Transverse colon (tissue), 4 donors: Measurements from ENCODE around the gene ATP8A1. TPM values are rescaled to one million over a fixed set of nuclear protein-coding genes. Genes with fewer than 3 reads are reported as not detected.

Experiments
- DNase-seq: peaks from one replicate; pipeline ENCODE4 v3.0.0-alpha.2; 2019
- H3K27ac ChIP-seq, 4 donors: fragments of 200-600 bp; sonication (generic); 2 replicates each; pipeline ENCODE4 v1.5.1; 2016 to 2018; ENCODE audit warnings: inconsistent platforms in 4 of 4
- H3K27me3 ChIP-seq: fragments of 200-600 bp; sonication (generic); 2 replicates; pipeline ENCODE4 v1.5.1; 2017; ENCODE audit warnings: inconsistent platforms
- H3K36me3 ChIP-seq, 4 donors: fragments of 200-600 bp; sonication (generic); 2 replicates each; pipeline ENCODE4 v1.5.1; 2017 to 2019; ENCODE audit warnings: inconsistent platforms in 4 of 4
- H3K4me1 ChIP-seq, 4 donors: fragments of 200-600 bp; sonication (generic); 2 replicates each; pipeline ENCODE4 v1.5.1; 2017 to 2020; ENCODE audit warnings: inconsistent platforms in 4 of 4
- H3K4me3 ChIP-seq, 4 donors: fragments of 200-600 bp; sonication (generic); 1 replicate in 1 of 4; 2 replicates in 3 of 4; pipeline versions ENCODE4 v1.5.1 to v1.6.1; 2017 to 2019; ENCODE audit warnings: inconsistent platforms in 4 of 4
- H3K9me3 ChIP-seq, 2 donors: fragments of 200-600 bp; sonication (generic); 2 replicates each; pipeline ENCODE4 v1.5.1; 2017 to 2019; ENCODE audit warnings: inconsistent platforms in 2 of 2
- CTCF ChIP-seq, 5 experiments: fragments of 200-600 bp in 3 of 5; fragments of 450-650 bp in 2 of 5; sonication (generic) in 3 of 5; IDR thresholded peaks; 1 replicate in 2 of 5; 2 replicates in 3 of 5; pipeline ENCODE4 v1.5.1; 2016 to 2017; ENCODE audit warnings: antibody characterized with exemption in 5 of 5, inconsistent platforms in 3 of 5, mild to moderate bottlenecking in 2 of 5, moderate library complexity in 1 of 5
- EP300 ChIP-seq: sonication (generic); formaldehyde crosslinking; IDR thresholded peaks from one replicate; pipeline ENCODE4 v1.6.1; 2017; ENCODE audit warnings: antibody characterized with exemption, low read depth
- POLR2A ChIP-seq: fragments of 450-650 bp; IDR thresholded peaks from one replicate; pipeline ENCODE4 v1.6.1; 2016; ENCODE audit warnings: antibody characterized with exemption, mild to moderate bottlenecking, moderate library complexity
- POLR2AphosphoS5 ChIP-seq, 3 donors: sonication (generic); formaldehyde crosslinking; IDR thresholded peaks; one replicate each; pipeline ENCODE4 v1.6.1; 2016; ENCODE audit warnings: antibody characterized with exemption in 3 of 3
- whole genome bisulfite sequencing, 2 donors: methylation state at CpG; one replicate each; pipeline ENCODE4 v1.1.5; 2018; ENCODE audit warnings: low coverage in 1 of 2; 5-methylcytosine and 5-hydroxymethylcytosine counted together
- in situ Hi-C, 4 donors: fragments of 200-750 bp; cut with MboI; loops; one replicate each; pipeline versions ENCODE4 v1.15.0 to v1.15.1; 2017; ENCODE audit warnings: low sequenced_read_pairs in 3 of 4, low pct_ligation_motif_present in 1 of 4, low pct_unique_long_range_greater_than_20kb in 1 of 4
- intact Hi-C: fragments of 100-400 bp; cut with DNase I; formaldehyde crosslinking; loops from one replicate; pipeline ENCODE4 v1.15.1; 2023; ENCODE audit warnings: low total_unique reads
- total RNA-seq, 4 donors: library from RNA; depleted of rRNA; stranded (reverse); fragments of >200 nt; gene quantifications; one replicate each; pipeline ENCODE4 v1.1.0, GENCODE V29; 2016

Gene ATP8A1
- total RNA-seq, 4 donors from 2014 or later: 72.2 to 255 (median 166) TPM

GRCh38 chr4:42561031-42561430 lies 95.9 kb downstream of the ATP8A1 start:
- DNase-seq: no peak
- intact Hi-C loops (loop anchor here (5.0 kb wide), 1 partner anchor 306 kb away; no protein-coding TSS in a partner anchor), in situ Hi-C loops (loop anchor here in 3 of 4 donors (10.0 to 25.0 kb wide), 4 partner anchors 194 to 304 kb away; no protein-coding TSS in a partner anchor)
- H3K9me3 ChIP-seq: no peaks in the 10 kb centered on the region
- WGBS, 2 donors: 98 to 100% methylated on average over 5 to 11 of the region's 11 CpGs
- H3K4me3 ChIP-seq: no peak overlapping the region
- peaks cover 0 to 4% (median 0%) of the 10 kb centered on the region in 4 donors for H3K36me3 ChIP-seq
- TF ChIP-seq POLR2AphosphoS5 (IDR thresholded peaks at IDR 0.05) (no peak), POLR2A (no peak), EP300 (no peak), CTCF (IDR thresholded peaks at IDR 0.05) (no peak)
- no peaks in the 10 kb centered on the region for H3K4me1 ChIP-seq
- H3K27me3 ChIP-seq: no peaks in the 10 kb centered on the region
- no peak overlapping the region for H3K27ac ChIP-seq

DNA sequence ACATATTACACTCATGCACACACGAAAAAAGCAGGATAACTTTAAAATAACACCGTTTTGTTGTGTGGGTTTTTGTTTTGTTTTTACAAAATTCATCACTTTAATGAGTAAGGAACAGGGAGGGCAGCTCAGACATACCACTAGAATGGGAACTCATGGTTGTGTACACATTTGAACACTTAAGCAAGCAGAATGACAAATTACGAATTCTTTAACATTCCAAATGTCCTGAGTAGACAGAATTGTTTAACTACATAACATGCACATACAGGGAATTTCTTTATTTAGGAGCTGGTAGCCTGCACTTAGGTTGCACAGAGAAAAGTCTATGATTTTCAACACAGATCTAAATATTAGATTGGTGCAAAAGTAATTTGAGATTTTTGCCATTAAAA lies 96.4 kb downstream of the ATP8A1 start:
- in situ Hi-C loops: loop anchor here in 3 of 4 donors (10.0 to 25.0 kb wide), 4 partner anchors 194 to 304 kb away; no protein-coding TSS in a partner anchor
- H3K27me3 ChIP-seq: no peaks in the 10 kb centered on the region
- no peak overlapping the region for H3K27ac ChIP-seq
- no peak for DNase-seq
- 79 to 88% methylated on average over 3 of the region's 3 CpGs for WGBS, 2 donors
- TF ChIP-seq EP300 (no peak), POLR2A (no peak), POLR2AphosphoS5 (IDR thresholded peaks at IDR 0.05) (no peak)
- no peaks in the 10 kb centered on the region for H3K9me3 ChIP-seq
- intact Hi-C loops: loop anchor here (5.0 kb wide), 1 partner anchor 307 kb away; no protein-coding TSS in a partner anchor
- peaks cover 0 to 4% (median 0%) of the 10 kb centered on the region in 4 donors for H3K36me3 ChIP-seq
- no peaks in the 10 kb centered on the region for H3K4me1 ChIP-seq
- H3K4me3 ChIP-seq: no peak overlapping the region

GRCh38 chr4:42558156-42558555 lies 98.7 kb downstream of the ATP8A1 start:
- TF ChIP-seq POLR2A (no peak), POLR2AphosphoS5 (IDR thresholded peaks at IDR 0.05) (no peak), CTCF (IDR thresholded peaks at IDR 0.05) (no peak), EP300 (no peak)
- H3K4me3 ChIP-seq: no peak overlapping the region
- no peaks in the 10 kb centered on the region for H3K27me3 ChIP-seq
- H3K36me3 ChIP-seq: peaks cover 0 to 4% (median 0%) of the 10 kb centered on the region in 4 donors
- DNase-seq: no peak
- H3K27ac ChIP-seq: no peak overlapping the region
- no peaks in the 10 kb centered on the region for H3K9me3 ChIP-seq
- intact Hi-C loops (no loop called here), in situ Hi-C loops (loop anchor here in 2 of 4 donors (25.0 kb wide), 2 partner anchors 204 to 304 kb away; no protein-coding TSS in a partner anchor)
- H3K4me1 ChIP-seq: no peaks in the 10 kb centered on the region
- 33 to 76% methylated on average over 1 of the region's 1 CpG for WGBS, 2 donors

DNA sequence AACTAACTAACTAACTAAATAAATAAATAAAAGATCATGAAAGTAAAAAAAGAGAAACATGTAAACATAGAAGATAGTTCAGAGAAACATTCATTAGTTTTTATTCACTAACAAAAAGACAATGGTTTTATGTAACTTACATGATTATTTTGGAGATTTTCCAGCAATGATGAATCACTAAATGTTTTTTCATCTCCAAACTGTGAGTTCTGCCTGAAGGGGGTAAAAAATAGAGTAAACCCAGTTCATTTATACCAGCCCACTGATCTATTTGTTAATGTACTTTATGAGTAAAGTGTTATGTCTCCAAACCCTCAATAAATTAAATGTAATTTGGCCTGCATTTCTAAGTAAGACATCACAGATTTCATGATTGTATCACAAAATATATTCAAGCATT lies 101.1 kb downstream of the ATP8A1 start:
- Histone ChIP-seq H3K4me1 (no peaks in the 10 kb centered on the region), H3K9me3 (no peaks in the 10 kb centered on the region), H3K27me3 (no peaks in the 10 kb centered on the region), H3K4me3 (no peak overlapping the region), H3K27ac (no peak overlapping the region), H3K36me3 (peaks cover 0 to 13% (median 2%) of the 10 kb centered on the region in 4 donors)
- intact Hi-C loops (no loop called here), in situ Hi-C loops (loop anchor here in 2 of 4 donors (25.0 kb wide), 2 partner anchors 206 to 306 kb away; no protein-coding TSS in a partner anchor)
- DNase-seq: no peak
- no peak for TF ChIP-seq CTCF (IDR thresholded peaks at IDR 0.05)
- TF ChIP-seq EP300: no peak
- no peak for TF ChIP-seq POLR2A
- TF ChIP-seq POLR2AphosphoS5 (IDR thresholded peaks at IDR 0.05): no peak

DNA sequence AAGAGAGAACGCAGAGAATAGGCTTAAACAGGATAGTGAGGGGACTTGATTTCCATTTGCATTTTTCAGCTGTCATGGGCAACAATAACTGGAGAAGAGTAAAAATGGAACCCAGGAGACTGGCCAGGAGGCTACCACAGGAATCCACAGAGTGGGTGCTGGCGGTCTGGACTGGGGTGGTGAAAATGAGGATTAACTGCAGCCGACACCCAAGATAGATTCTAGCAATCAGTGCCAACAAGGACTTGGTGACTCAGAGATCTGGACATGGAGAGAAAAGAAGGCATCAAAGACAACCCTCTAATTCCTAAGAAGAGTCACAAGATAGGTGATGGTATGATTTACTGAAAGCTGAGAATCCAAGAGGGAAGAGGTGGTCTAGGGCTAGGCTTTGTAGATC lies 102.8 kb downstream of the ATP8A1 start:
- Histone ChIP-seq H3K9me3 (no peaks in the 10 kb centered on the region), H3K4me3 (no peak overlapping the region), H3K27ac (no peak overlapping the region), H3K27me3 (no peaks in the 10 kb centered on the region), H3K36me3 (peaks cover 0 to 25% (median 6%) of the 10 kb centered on the region in 4 donors), H3K4me1 (no peaks in the 10 kb centered on the region)
- in situ Hi-C loops (loop anchor here in 2 of 4 donors (25.0 kb wide), 2 partner anchors 208 to 308 kb away; no protein-coding TSS in a partner anchor), intact Hi-C loops (no loop called here)
- DNase-seq: no peak
- 92 to 95% methylated on average over 3 of the region's 3 CpGs for WGBS, 2 donors
- TF ChIP-seq EP300: no peak
- TF ChIP-seq POLR2AphosphoS5 (IDR thresholded peaks at IDR 0.05): no peak
- TF ChIP-seq CTCF (IDR thresholded peaks at IDR 0.05): no peak
- TF ChIP-seq POLR2A: no peak
